NCI-H2029 treated with DMSO at 0.1 percent for 48 hours (cell line): ENCODE measurements around the gene PLEKHA6.

Experiments
- DNase-seq: peaks from one replicate; lab custom pipeline; 2025; lab: John Stamatoyannopoulos, UW

Gene PLEKHA6

DNA sequence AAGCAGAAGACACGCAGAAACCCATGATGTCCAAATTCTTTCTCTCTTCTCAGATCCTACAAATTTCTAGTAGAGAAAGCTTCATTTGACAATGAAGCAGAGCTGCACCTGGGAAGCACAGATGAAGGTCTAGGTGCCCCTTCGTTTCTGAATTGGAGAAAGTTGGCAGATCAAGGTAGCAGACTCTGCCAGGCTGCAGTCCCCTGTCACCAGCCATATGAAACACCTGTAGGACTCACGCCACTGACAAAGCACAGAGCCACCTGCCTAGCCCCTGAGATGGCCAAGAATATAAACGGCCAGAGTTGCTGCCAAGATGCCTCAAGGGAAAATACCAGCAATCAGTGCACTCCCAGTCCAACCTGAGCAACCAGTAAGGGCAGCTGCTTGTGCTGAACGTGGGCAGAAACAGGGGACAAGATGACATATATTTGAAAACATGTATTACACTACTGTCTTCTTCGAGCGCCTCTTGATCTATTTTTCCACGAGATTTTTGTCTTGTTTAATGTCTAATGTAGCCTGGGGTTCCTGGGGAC lies 20.6 kb upstream of the PLEKHA6 start:
- no peak for DNase-seq

DNA sequence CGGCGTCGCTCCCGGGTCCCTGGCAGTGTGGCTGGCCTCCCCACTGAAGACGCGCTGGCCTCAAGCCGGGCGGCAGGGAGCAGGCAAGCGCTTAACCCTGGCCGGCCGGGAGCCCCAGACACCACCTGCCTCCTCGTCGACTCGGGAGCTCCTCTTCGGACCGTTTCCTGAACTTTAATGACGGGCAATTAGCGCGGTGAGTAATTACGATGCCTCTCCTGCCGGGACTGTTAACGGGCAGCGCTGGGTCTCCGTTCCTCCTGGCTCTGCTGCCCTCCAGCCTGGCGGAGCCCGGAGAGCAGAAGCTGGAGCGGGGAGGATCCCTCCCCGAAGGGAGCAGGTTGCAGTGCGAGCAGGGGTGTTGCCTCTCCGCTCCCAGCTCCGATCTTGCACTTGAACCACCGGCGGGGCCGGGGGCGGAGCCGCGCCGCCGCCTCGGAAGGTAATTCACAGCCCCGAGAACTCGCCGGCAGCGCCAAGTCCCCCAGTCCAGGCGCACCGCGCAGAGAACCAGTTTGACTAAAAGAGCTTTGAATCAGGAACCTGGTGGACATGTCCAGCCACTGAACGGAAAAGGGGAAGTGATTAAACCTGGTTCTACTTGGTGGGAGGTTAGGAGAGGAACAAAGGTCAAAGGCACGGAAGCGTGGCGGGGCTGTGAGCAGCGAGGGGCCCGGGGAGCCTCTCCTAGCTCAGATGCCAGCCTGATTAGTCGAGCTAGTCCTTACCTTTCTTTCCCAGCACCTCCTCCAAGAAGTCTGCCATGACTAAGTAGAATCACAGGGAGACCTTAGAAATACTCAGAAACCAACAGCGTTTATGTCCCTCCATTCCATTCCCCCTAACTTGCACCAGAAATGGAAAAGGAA lies 18.3 kb upstream of the PLEKHA6 start:
- DNase-seq: peak; percentile 9

DNA sequence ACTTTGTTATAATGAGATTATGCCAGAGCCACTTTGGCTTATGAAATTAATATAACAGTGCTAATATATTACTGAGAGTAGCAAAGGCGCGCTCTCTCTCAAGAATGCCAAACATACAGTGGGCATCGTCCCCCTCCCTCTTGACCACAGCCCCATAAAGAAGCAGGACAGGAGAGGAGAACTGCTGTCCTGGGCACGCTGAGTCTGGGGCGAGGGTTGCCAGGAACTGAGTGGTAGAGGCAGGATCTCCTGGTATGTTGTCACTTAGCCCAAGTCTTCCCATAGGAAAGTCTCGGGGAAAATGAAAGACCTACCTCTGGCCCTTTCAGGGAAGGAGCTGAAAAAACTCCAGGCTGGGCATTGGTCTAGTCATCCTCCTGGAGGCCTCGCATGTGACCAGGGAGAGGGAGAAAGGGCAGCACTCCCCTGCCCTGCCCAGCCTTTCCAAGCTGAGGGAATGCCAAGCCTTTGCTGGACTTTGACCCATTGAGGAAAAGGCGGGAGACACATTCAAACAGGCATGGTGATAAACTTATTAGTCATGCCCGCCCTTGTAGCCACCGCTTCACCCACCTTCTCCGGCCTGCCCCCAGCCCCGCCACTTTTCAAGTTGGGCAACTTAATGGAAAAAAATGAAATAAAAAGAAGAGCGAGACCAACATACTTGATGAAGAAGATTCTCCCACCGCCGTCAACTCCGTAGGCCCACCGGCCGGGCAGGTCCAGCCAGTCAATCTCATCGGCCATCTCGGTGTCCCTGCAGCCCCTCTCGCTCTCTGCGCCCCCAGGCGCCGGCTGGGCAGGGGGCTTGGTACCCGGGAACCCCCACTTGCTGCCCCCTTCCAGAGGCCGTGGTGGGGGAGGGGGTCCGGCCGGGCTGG lies 17.4 kb upstream of the PLEKHA6 start:
- DNase-seq: no peak

DNA sequence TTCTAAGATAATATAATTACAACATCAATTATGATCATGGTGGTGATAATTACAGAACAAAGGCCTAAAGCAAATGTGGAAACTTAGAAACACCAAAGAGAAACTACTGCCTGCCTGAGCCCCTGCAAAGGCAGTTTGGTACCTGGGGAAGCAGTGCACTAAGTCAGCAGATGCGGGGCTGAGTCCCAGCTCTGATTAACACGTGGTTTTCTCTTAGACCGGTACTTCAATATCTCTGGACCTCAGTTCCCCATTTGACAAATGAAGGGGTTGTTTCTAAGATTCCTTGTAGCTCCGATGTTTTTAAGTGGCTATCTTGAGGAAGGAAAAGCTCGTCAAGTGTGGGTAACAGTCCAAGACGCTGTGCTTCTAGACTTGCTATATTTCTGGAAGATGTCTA lies 16.7 kb upstream of the PLEKHA6 start:
- DNase-seq: no peak

DNA sequence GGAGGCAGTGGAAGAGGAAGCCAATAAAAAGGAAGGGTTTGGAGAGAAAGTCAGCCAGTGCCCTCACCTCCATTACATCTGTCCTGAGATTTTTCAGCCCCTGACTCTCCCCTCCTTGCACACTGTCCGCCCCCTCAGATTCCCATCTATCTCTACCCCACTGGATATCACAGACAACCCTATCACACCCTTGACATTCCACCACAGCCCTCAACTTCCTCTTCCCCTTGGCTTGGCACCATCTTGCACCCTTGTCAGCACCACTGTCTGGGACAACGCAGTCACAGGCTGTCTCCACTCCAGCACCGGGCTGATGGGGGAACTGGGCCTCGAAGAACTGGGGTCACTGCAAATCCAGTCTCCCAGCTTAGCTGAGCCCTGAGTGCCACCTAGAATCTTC lies 14.2 kb upstream of the PLEKHA6 start:
- DNase-seq: no peak

DNA sequence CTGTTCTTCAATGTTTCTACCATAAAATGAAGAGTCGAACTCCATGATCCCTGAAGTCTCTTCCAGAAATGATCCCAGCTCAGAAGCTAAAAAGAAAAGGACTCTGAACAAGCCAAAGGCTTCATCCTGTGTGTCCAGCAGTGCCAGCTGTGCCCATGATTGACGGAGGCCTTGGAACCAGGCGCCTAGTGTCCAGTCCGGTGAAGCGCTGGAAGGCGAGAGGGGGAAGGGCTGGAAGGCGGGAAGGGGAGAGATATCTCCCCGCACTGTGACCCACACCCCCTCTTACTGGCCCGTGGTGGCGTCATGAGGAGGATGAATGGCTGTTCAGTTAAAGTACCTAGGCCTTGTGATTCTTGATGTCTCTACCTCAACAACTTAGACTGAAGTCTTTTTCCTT lies 10.4 kb upstream of the PLEKHA6 start:
- DNase-seq: no peak

DNA sequence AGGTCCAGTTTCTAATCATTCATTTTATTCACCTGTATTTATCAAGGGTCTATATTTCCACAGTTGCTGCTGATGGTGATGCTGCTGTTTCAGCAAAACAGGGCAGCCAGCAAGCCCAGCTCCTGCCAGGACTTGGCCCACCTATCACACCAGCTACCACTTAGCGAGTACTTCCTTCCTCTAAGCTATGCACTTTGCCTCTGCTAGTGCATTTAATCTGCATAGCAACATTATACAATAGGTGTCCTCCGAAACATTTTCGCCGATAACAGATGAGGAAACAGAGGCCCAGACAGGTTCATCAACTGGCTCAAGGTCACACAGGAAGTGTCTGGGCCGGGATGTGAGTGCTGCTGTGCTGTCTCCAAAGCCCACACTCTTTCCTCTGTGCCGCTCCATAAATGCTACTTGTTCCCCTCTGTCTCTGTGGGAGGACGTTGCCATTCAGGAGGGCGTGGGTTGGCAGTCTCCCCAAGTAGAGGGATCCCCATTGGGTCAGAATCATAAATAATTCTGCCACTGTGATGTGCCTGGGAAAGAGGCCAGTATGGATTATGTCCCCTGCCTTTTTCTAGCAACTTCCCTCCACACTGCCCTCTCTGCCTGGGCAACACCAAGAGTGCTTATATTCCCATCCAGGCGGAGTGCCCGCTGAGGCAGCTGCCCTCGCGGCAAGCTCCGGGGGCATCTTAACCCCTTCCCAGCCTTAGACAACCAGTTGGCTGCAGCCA lies 9.4 kb upstream of the PLEKHA6 start:
- no peak for DNase-seq

DNA sequence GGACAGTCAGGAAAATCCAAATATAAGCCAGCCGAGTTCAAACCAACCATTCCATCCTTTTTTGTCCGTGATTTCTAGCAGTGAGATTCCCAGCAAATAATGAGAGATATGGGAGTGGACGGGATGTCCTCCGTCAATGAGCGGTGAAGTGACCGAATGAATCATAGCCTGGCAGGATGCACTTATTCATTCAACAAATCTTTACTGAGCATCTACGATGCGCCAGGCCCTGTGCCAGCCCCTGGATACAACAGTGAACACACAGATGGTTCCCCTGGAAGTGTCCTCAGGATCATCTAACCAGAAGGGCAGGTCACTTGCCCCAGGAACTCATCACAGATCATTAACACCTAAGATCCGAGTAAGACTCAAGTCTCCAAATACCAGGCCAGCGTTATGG lies 8.2 kb upstream of the PLEKHA6 start:
- no peak for DNase-seq

DNA sequence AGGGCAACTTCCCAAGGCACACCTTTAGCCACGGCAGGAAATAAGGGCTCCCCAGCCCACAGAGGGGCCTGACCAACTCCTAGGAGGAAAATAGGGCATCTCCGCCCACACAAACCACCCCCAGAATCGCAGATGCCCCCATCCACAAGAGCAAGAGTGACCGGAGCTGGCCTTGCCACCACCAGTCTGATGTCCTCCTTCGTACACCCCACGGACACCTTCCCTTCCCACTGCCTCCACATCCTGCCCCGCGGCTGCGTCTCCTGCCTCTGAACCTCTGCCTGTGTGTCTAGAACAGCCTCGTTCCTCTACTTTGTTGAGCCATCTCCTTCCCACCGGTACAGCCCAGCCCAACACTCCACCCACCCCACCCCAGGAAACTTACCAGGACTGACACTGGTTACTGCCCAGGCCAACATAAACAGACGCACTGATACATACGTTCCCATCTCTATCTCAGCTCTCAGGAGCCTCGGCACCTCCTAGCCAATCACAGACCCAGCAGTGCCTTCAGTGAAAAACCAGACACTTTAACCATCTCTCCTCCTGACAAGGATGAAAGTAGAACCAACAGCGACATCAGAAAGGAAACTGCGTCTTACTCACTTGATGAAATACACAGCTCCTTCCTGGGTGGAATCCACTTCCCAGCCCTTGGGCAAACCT lies 7.6 kb upstream of the PLEKHA6 start:
- no peak for DNase-seq

DNA sequence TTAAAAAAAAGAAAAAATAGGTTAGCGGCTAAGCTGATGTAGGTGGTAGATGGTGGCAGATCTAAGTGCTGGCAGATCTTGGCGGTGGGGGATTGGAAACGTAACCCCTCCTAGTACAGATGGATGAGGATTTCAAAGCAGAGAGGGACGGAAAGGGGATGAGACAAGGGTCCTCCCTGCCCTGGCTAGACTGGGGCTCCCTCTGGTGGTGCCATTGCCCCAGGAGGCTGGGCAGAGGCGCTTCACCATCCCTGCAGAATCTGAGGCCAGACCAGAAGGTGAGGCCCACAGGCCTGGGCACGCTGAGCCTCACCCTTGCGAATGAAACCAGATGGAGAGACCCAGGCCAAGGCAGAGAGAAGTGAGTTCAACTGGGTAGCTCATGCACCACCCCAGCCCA lies 7.0 kb upstream of the PLEKHA6 start:
- no peak for DNase-seq

DNA sequence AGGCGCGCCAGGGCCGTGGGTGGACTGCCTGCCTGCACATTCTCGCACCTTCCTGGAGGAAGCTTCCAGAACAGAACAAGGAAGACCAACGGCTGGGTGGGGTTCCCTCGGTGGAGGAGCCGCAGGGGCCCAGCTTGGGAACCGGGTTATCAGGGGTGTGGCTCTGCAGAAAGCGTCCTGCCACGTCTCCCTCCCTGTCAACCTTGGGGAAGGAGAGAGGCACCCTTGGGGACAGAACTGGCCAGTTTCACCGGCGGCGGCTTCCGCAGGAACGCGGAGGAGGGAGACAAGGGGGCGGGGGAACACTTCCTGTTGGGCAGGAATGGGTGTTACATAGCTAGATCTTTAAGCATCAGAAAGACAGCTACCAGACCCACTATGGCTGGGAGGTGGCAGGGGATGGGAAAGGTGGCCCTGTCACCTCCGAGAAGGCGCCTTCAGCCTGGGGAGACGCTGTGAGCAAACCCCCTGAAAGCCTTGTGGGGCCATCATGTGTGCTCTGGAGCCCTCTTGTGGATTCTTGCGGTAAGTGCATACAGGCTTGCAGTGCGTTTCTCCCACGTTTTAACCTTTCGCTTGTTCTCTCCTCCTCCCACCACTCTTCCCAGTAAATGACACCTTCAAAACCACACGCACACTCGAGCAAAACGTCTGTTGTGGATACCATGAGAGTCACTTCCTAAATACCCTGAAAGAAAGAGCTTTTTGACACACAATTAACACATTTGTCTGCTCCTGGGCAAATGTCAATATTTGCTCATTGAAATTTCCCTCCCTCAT lies 3.8 kb upstream of the PLEKHA6 start:
- peak; percentile 76 for DNase-seq

DNA sequence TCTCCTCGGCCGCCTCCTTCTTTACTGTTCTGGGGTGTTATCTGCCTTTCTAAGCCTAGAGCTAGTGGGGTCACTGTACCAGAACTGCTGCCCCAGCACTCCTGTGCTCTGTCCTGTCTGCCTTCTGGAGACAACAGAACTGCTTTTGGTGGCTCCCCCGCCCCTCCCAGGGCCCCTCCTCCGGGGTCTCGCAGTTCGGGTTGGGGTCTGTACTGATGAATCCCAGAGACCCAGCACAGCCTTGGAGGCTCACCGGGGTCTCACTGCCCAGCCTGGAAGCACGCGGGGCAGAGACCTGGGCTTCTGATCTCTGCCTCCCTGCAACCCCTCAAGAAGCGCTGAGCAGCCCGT lies 3.2 kb upstream of the PLEKHA6 start:
- DNase-seq: no peak

DNA sequence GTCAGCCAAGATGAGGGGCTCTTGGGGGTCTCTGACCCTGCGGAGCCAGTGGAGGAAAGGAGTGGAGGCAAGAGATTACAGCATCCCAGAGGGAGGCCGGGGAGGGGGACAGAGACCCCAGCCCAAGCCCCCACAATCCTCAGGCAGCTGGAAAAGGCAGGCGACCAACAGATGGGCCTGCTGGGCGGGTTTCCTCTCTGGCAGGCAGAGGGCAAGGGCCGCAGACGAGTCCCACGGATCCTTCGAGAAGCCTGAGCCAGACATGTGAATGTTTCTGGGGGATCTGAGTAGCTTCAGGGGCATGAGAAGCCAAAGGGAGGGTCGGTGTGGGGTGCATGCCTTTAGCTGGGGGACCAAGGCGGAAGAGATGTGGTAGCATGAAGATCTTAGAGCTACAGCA lies 2.1 kb upstream of the PLEKHA6 start:
- no peak for DNase-seq

DNA sequence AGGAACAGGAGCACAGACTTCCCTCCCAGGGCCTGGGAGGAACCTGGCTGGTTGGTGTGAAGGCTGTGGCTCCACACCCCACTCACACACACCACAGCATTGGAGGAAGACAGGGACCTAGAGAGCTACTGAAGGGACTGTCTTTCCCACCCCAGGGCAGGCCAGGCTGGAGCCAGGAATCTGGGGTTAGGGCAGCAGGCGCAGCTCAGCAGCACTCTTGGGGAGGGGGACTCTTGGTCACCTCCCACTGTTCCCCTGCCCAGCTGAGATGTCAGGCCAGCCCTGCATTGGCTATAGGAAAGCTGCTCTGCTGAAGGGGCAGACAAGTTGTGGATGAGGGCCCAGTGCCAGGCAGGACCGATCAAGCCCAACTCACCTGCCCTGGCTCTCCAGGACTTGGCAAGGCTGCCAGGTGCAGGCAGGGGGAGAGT lies 1.6 kb upstream of the PLEKHA6 start:
- DNase-seq: no peak

DNA sequence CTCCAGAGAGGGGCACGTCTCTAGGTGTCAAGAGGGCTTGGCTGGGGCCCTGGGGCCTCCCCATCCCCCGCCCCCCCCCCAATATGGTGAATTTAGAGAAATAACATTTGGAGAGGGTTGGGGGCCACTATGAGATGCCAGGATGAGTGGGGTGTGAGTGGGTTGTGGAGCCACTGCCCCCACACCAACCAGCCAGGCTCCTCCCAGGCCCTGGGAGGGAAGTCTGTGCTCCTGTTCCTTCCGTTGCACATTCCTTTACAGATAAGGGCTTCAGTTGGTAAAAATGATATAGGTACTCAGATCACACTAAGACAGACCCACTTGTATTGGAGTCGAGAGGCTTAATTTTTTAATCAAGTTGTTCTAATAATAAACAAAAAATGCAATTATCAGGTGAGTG lies 585 bp upstream of the PLEKHA6 start:
- no peak for DNase-seq

DNA sequence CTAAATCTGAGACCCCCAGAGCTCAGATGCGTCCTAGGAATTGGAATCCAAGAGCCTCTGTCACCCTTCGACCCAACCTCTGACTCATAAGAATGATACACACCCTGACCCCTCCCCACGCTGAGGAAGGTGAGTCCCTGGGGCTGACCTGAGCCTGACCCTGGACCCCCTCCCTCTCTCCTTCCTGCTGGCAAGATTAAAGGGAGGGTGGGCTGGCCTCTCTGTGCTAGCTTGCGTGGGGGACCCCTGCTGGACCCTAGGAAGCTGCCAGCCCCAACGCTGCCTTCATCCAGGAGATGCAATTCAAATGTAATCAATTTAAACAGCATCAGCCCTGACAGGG lies 627 bp downstream of the PLEKHA6 start:
- DNase-seq: no peak

DNA sequence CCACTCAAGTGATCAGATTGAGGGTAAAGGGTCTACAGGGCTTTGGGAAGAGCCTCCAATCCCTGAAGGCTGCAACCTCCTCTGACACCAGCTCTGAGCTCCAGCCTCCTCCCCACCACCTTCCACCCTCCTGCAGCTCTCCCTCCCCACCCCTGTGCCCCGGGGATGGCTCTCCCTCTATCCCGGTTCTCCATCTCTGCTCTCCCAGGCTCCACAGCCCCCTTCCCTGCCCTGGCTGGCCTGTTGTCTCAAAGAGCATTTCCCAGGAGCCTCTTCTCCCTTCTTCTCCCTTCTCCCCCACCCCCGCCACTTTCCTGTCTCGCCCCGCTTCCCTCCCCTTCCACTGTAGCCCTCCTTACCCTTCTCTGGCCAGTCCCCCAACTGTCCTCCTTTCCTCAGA lies 1.1 kb downstream of the PLEKHA6 start:
- no peak for DNase-seq

DNA sequence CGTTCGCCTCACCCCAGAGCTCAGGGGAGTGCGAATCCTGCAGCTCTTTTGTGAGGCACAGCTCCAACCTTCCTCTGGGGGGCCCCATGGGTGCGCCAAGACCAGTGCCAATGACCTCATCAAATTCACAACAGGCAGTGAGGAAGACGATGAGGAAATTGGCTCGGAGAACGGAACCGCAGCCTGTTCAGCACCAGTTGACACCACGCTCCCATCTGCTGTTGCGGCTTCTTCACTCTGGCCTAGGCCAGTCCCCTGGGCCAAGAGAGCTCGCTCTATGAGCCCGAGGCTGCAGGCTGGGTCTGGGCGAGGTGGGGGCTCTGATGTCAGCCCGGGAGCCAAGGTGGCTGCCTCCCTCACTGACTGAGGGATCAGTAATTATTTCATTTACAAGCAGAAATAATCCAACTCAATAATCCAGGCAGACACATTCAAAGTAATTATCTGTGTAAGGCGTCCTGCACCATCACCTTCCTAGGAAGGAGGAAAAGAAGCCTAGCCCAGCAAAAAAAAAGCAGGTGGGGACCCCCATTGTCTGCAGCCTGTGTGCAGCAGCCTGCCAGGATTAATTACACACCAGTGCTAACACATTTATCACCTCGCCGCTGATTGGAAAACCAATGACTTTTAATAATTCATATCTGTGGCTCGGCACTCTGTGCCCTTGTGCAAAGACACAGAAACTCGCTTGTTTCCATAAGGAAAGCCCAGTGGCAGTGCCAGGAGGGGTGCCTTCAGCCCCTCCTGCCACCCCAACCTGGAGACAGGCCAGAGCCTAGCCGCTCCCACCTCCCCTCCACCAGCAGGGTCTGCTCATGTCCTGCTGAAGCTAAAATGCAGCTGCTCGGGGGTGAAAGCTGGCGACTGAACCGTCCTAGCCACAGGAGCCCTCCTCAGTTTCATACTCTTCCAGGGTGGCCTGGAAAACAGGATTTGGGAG lies 1.9 kb downstream of the PLEKHA6 start:
- no peak for DNase-seq

DNA sequence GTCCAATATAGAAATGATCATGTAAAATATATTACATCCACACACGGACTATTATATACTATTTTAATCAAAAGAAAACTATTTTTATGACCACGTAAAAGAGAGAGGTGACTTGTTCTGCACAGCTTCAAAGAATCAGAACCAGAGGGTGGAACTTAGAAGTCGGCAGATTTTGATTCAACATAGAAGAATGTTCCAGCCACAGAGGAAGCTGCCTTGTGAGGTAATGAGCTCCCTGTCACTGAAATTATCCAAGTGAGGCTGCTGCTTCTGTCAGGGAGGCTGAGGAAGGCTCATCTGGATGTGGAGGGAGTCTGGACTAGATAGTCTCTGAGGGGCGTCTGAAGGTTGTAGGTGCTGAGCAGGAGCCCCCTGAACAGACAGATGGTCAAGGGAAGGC lies 2.7 kb downstream of the PLEKHA6 start:
- no peak for DNase-seq

DNA sequence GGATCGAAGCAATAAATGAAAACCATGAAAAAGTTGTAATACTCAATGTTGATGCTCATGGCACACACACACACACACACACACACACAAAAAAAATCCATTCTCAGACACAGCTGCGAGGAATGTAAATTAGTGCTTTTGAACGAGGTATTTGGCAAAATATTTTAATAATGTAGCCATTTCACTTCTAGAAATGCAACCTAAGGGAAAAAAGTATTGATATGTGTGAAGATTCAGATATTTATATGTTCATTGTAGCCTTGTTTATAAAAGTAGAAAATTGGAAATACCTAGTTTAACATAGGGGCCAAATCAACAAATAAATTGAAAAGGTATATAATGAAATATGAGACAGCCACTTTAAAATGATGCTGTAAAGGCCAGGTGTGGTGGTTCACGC lies 3.8 kb downstream of the PLEKHA6 start:
- DNase-seq: no peak
